ENCODE data around the gene PTPRG. TPM values are rescaled to one million over a fixed set of nuclear protein-coding genes. Genes with fewer than 3 reads are reported as not detected.
"Not testable (repeated sequence)": the region's sequence is repeated elsewhere in the genome, so short reads cannot be mapped to it uniquely, and the experiment has no call there.

PTPRG gene
- total RNA-seq, 2 experiments from 2014 or later = 0.13 to 0.15 TPM

DNA sequence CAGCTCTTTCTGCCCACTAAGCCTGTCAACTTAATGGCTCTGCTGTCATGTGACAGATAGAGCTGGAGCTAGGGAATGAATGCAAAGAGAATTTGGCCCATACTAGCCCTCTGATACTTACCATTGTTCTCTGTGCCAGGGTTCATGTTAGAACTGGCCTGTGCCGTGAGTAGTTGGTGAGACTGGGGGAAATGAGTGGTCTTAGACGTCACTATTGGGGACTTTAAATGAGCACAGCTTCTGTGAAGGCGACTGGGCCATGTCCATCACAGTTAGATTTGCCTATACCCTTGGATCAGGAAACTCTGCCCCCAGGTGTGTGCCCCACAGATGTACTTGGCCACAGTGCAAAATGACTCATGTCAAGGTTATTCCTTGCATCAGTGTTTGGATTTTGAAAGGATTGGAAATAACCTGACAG is 124.9 kb downstream of the PTPRG start:
- no peak overlapping the region for H3K27ac Mint-ChIP-seq
- no peaks in the 10 kb centered on the region for H3K9me3 Mint-ChIP-seq
- H3K4me1 Mint-ChIP-seq = no peaks in the 10 kb centered on the region
- POLR2A ChIA-PET = no interaction called here
- no peaks in the 10 kb centered on the region for H3K27me3 Mint-ChIP-seq
- no peaks in the 10 kb centered on the region for H3K36me3 Mint-ChIP-seq (ENCODE audit: low read depth)
- H3K4me3 Mint-ChIP-seq = no peak overlapping the region
- no peak for DNase-seq
- CTCF ChIA-PET = no interaction called here

GRCh38 chr3:61687206-61687605 is 125.8 kb downstream of the PTPRG start:
- Mint-ChIP-seq H3K27me3 (no peaks in the 10 kb centered on the region), H3K36me3 (ENCODE audit: low read depth) (no peaks in the 10 kb centered on the region), H3K27ac (no peak overlapping the region), H3K4me3 (no peak overlapping the region), H3K9me3 (no peaks in the 10 kb centered on the region), H3K4me1 (no peaks in the 10 kb centered on the region)
- ChIA-PET POLR2A (no interaction called here), CTCF (no interaction called here)
- no peak for DNase-seq

DNA sequence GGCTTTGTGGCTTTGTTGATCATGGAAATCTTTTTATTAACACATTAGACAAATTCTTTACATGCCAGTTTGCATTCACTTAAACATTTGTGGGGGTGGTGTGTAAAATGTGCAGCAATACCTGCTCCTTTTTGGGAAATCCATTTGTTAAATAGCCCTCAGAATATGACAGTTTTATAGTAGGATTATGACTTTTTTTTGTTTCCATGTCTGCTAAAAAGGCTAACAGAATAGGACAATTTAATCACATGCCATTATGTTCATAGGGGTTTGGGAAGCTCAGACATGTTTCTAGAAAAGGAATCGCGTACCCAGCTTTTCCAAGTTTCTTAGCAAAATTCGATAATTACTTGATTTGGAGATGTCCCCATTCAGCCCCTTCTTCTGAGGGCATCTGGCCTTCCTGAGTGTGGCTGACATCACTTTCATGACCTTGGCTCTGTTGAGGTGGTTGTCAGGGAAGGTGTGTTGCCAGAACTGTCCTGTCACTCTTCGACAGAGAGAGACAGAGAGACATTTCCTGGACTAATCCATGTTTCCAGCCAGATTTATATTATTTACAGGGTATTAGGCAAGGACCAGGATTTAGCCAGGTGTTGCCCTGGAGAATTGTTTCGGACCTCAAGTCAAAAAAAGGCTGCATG is 126.4 kb downstream of the PTPRG start:
- ChIA-PET POLR2A (no interaction called here), CTCF (no interaction called here)
- H3K4me1 Mint-ChIP-seq = no peaks in the 10 kb centered on the region
- no peak for DNase-seq
- H3K4me3 Mint-ChIP-seq = no peak overlapping the region
- no peaks in the 10 kb centered on the region for H3K9me3 Mint-ChIP-seq
- H3K27me3 Mint-ChIP-seq = no peaks in the 10 kb centered on the region
- no peaks in the 10 kb centered on the region for H3K36me3 Mint-ChIP-seq (ENCODE audit: low read depth)
- H3K27ac Mint-ChIP-seq = no peak overlapping the region

- H3K27me3 Mint-ChIP-seq = no peaks in the 10 kb centered on the region
- H3K4me1 Mint-ChIP-seq = no peaks in the 10 kb centered on the region
- H3K36me3 Mint-ChIP-seq (ENCODE audit: low read depth) = no peaks in the 10 kb centered on the region
- no peak for DNase-seq
- no peak overlapping the region for H3K27ac Mint-ChIP-seq
- ChIA-PET POLR2A (no interaction called here), CTCF (interaction anchor here (0.6 kb wide), 1 partner anchor 18 kb away, joined by 3 read pairs; no protein-coding TSS in a partner anchor)
- H3K4me3 Mint-ChIP-seq = no peak overlapping the region
- no peaks in the 10 kb centered on the region for H3K9me3 Mint-ChIP-seq
Measured at GRCh38 chr3:61688307-61688984, 127.1 kb downstream of the PTPRG start.

- no peaks in the 10 kb centered on the region for H3K4me1 Mint-ChIP-seq
- no peak overlapping the region for H3K4me3 Mint-ChIP-seq
- no peaks in the 10 kb centered on the region for H3K27me3 Mint-ChIP-seq
- no peak for DNase-seq
- H3K9me3 Mint-ChIP-seq = peaks cover 2% of the 10 kb centered on the region
- ChIA-PET POLR2A (no interaction called here), CTCF (no interaction called here)
- H3K27ac Mint-ChIP-seq = no peak overlapping the region
- H3K36me3 Mint-ChIP-seq (ENCODE audit: low read depth) = no peaks in the 10 kb centered on the region
Measured at GRCh38 chr3:61690016-61690415, 128.6 kb downstream of the PTPRG start.

GRCh38 chr3:61691466-61691865 is 130.1 kb downstream of the PTPRG start:
- Mint-ChIP-seq H3K27ac (no peak overlapping the region), H3K4me1 (no peaks in the 10 kb centered on the region), H3K4me3 (no peak overlapping the region), H3K27me3 (no peaks in the 10 kb centered on the region), H3K36me3 (ENCODE audit: low read depth) (no peaks in the 10 kb centered on the region), H3K9me3 (peaks cover 2% of the 10 kb centered on the region)
- ChIA-PET CTCF (no interaction called here), POLR2A (no interaction called here)
- no peak for DNase-seq

- no peaks in the 10 kb centered on the region for H3K4me1 Mint-ChIP-seq
- peaks cover 2% of the 10 kb centered on the region for H3K9me3 Mint-ChIP-seq
- CTCF ChIA-PET = no interaction called here
- H3K4me3 Mint-ChIP-seq = no peak overlapping the region
- no peak overlapping the region for H3K27ac Mint-ChIP-seq
- no peaks in the 10 kb centered on the region for H3K27me3 Mint-ChIP-seq
- POLR2A ChIA-PET = no interaction called here
- no peaks in the 10 kb centered on the region for H3K36me3 Mint-ChIP-seq (ENCODE audit: low read depth)
- no peak for DNase-seq
Measured at GRCh38 chr3:61697301-61697700, 135.9 kb downstream of the PTPRG start.

DNA sequence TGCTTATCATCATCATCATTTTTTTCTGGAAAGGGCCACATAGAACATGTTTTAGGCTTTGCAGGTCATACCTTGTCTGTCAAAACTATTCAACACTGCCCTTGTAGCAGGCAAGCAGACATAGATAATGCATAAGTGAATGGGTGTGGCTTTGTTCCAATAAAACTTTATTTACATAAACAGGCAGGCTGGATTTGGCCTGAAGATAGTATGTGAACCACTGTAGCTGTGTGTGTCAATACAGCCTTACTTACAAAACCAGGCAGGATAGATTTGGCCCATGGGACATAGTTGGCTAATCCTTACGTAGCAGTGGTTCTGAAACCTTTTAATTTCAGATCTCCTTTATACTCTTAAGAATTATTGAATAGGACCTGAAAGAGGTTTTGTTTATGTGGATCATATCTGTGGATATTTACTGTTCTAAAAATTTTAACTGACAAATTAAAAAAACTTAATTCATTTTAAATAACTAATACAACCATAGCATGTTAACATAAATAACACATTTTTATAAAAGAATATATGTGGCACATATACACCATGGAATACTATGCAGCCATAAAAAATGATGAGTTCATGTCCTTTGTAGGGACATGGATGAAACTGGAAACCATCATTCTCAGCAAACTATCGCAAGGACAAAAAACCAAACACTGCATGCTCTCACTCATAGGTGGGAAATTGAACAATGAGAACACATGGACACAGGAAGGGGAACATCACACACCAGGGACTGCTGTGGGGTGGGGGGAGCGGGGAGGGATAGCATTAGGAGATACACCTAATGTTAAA is 137.1 kb downstream of the PTPRG start:
- H3K27ac Mint-ChIP-seq; POLR2A ChIA-PET; H3K36me3 Mint-ChIP-seq (ENCODE audit: low read depth); CTCF ChIA-PET; H3K27me3 Mint-ChIP-seq; H3K4me3 Mint-ChIP-seq; H3K4me1 Mint-ChIP-seq; H3K9me3 Mint-ChIP-seq; DNase-seq: not testable (repeated sequence)

DNA sequence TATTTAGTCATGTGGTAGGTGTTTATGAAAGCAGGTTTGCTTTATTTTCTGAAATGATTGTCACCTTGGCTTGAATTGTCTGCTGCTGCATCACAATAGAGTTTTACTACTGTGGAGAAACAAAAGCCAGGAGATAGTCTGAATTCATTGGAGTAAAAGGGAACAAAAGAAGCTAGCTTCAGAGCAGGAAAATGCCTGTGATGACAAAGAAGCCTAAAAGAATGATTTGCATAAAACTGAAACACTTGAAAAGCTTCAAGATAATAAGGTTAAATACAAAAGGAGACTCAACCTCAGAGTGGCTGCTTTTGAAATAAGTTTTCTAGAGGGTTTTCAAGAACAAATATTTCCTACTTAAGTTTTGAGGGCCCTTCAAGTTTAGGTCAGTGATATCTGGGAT is 138.3 kb downstream of the PTPRG start:
- Mint-ChIP-seq H3K27ac (no peak overlapping the region), H3K4me3 (no peak overlapping the region), H3K9me3 (peaks cover 1% of the 10 kb centered on the region), H3K27me3 (no peaks in the 10 kb centered on the region), H3K36me3 (ENCODE audit: low read depth) (no peaks in the 10 kb centered on the region), H3K4me1 (no peaks in the 10 kb centered on the region)
- ChIA-PET CTCF (no interaction called here), POLR2A (no interaction called here)
- DNase-seq = no peak

GRCh38 chr3:61701011-61701410 is 139.6 kb downstream of the PTPRG start:
- DNase-seq = no peak
- Mint-ChIP-seq H3K27me3 (no peaks in the 10 kb centered on the region), H3K4me3 (no peak overlapping the region), H3K4me1 (no peaks in the 10 kb centered on the region), H3K27ac (no peak overlapping the region), H3K9me3 (no peaks in the 10 kb centered on the region), H3K36me3 (ENCODE audit: low read depth) (no peaks in the 10 kb centered on the region)
- POLR2A ChIA-PET = no interaction called here
- CTCF ChIA-PET = interaction anchor here (1.4 kb wide), 1 partner anchor 137 kb away, joined by 3 read pairs; no protein-coding TSS in a partner anchor

DNA sequence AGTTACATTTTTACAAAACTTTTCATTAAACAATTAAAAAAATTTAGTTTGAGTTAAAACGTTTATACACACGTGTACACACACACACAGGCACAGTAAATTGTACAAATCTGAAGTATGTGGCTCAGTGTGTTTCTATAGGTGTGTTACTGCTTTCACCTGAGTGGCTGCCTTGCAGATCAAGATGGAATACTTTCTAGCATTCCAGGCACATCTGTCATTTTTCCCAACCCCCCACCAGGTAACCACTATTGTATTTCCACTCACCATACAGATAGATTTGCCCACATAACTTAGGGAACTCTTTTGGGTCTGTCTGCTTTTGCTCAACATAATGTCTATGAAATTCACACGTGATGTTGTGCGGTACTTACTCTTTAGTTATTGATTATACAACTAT is 141.1 kb downstream of the PTPRG start:
- DNase-seq = no peak
- POLR2A ChIA-PET = no interaction called here

DNA sequence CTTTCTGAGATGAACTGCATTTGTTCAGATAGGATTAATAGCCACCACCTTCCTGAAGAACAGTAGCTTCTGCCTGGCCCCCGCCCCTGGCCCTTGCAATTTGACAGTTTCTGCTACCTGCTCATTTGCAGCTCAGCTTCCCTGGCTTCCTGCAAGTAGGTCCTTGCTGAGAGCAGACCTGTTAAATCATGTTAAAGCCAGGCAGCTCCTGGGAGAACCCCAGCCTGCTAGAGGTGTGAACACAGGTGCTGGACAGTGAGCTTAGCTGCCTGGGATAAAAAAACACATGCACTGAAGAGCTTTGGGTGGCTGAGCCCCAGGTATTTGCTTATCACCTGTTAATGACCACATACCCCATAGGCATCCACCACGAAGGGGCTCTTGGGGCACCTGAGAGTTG is 143.4 kb downstream of the PTPRG start:
- ChIA-PET POLR2A (no interaction called here), CTCF (no interaction called here)
- no peaks in the 10 kb centered on the region for H3K27me3 Mint-ChIP-seq
- H3K4me1 Mint-ChIP-seq = no peaks in the 10 kb centered on the region
- no peaks in the 10 kb centered on the region for H3K9me3 Mint-ChIP-seq
- H3K27ac Mint-ChIP-seq = no peak overlapping the region
- H3K36me3 Mint-ChIP-seq (ENCODE audit: low read depth) = no peaks in the 10 kb centered on the region
- no peak overlapping the region for H3K4me3 Mint-ChIP-seq
- no peak for DNase-seq

More for the DNA sequence above, 141.1 kb downstream of the PTPRG start:
- CTCF ChIA-PET = no interaction called here
- Mint-ChIP-seq H3K36me3 (ENCODE audit: low read depth) (no peaks in the 10 kb centered on the region), H3K27me3 (no peaks in the 10 kb centered on the region), H3K4me1 (no peaks in the 10 kb centered on the region), H3K9me3 (no peaks in the 10 kb centered on the region), H3K4me3 (no peak overlapping the region), H3K27ac (no peak overlapping the region)

DNA sequence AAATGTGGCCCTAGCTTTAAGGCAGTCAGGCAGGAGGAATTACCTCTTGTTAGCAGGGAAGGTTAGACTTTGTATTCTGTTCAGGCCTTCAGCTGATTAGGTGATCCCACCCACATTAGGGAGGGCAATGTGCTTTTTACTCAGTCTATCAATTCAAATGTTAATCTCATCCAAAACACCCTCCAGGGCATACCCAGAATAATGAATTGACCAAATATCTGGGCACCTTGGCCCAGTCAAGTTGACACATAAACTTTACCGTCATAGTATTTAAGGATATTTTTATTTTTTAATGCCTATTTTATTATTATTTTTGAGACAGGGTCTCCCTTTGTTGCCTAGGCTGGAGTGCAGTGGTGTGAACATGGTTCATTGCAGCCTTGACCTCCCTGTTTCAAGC is 146.1 kb downstream of the PTPRG start:
- H3K36me3 Mint-ChIP-seq (ENCODE audit: low read depth) = no peaks in the 10 kb centered on the region
- CTCF ChIA-PET = no interaction called here
- no peak overlapping the region for H3K4me3 Mint-ChIP-seq
- no peaks in the 10 kb centered on the region for H3K4me1 Mint-ChIP-seq
- no peak overlapping the region for H3K27ac Mint-ChIP-seq
- no peaks in the 10 kb centered on the region for H3K27me3 Mint-ChIP-seq
- POLR2A ChIA-PET = no interaction called here
- no peaks in the 10 kb centered on the region for H3K9me3 Mint-ChIP-seq
- no peak for DNase-seq

DNA sequence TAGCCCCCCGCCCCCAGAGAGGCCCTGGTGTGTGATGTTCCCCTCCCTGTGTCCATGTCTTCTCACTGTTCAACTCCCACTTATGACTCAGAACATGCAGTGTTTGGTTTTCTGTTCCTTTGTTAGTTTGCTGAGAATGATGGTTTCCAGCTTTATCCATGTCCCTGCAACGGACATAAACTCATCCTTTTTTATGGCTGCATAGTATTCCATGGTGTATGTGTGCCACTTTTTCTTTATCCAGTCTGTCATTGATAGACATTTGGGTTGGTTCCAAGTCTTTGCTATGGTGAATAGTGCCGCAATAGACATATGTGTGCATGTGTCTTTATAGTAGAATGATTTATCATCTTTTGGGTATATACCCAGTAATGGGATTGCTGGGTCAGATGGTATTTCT is 149.5 kb downstream of the PTPRG start:
- CTCF ChIA-PET = not testable (repeated sequence)

More for the DNA sequence above, 149.5 kb downstream of the PTPRG start:
- H3K4me3 Mint-ChIP-seq; H3K27ac Mint-ChIP-seq; H3K4me1 Mint-ChIP-seq; POLR2A ChIA-PET; DNase-seq; H3K27me3 Mint-ChIP-seq; H3K36me3 Mint-ChIP-seq (ENCODE audit: low read depth); H3K9me3 Mint-ChIP-seq: not testable (repeated sequence)

Measured in activated CD4-positive, alpha-beta memory T cell treated with anti-CD3 and anti-CD28 coated beads, Interleukin-2, amount 10 ng/mL, durations not matched to agents 7 days and 5 days (primary cell).